ENCODE results near the gene SIN3B. TPM values are rescaled to one million over a fixed set of nuclear protein-coding genes. Genes with fewer than 3 reads are reported as not detected.

SIN3B gene
- total RNA-seq, 1 donor from 2014 or later: 17.7 TPM

GRCh38 chr19:16824658-16825311, 4.4 kb upstream of the SIN3B start:
- H3K27ac ChIP-seq (ENCODE audit: low read depth, low read length): peak overlapping the region; percentile 45
- no peaks in the 10 kb centered on the region for H3K36me3 ChIP-seq (ENCODE audit: control insufficient read depth in 3 of 3, insufficient read depth in 3 of 3, low read length in 3 of 3)
- no peaks in the 10 kb centered on the region for H3K27me3 ChIP-seq (ENCODE audit: control insufficient read depth in 3 of 3, insufficient read depth in 3 of 3, low read length in 3 of 3)
- H3K4me1 ChIP-seq (ENCODE audit: control insufficient read depth in 3 of 3, insufficient read depth in 3 of 3, low read length in 3 of 3): peaks cover 12 to 16% (median 12%) of the 10 kb centered on the region in 3 donors
- peak overlapping the region; percentile 34 to 77 (median 63) for H3K9ac ChIP-seq (ENCODE audit: low read depth in 1 of 3, low read length in 3 of 3)
- H3K9me3 ChIP-seq (ENCODE audit: control insufficient read depth in 3 of 3, low read length in 3 of 3): no peaks in the 10 kb centered on the region
- H3K4me3 ChIP-seq (ENCODE audit: low read length in 3 of 3): peak overlapping the region; percentile 73 to 82 (median 77)

- Histone ChIP-seq H3K9me3 (ENCODE audit: control insufficient read depth in 3 of 3, low read length in 3 of 3) (no peaks in the 10 kb centered on the region), H3K4me1 (ENCODE audit: control insufficient read depth in 3 of 3, insufficient read depth in 3 of 3, low read length in 3 of 3) (peaks cover 15 to 21% (median 17%) of the 10 kb centered on the region in 3 donors), H3K9ac (ENCODE audit: low read depth in 1 of 3, low read length in 3 of 3) (peak overlapping the region; percentile 34 to 77 (median 63)), H3K36me3 (ENCODE audit: control insufficient read depth in 3 of 3, insufficient read depth in 3 of 3, low read length in 3 of 3) (no peaks in the 10 kb centered on the region), H3K27me3 (ENCODE audit: control insufficient read depth in 3 of 3, insufficient read depth in 3 of 3, low read length in 3 of 3) (no peaks in the 10 kb centered on the region), H3K4me3 (ENCODE audit: low read length in 3 of 3) (peak overlapping the region; percentile 73 to 82 (median 77)), H3K27ac (ENCODE audit: low read depth, low read length) (peak overlapping the region; percentile 45)
Observed at GRCh38 chr19:16825312-16826052, 3.7 kb upstream of the SIN3B start.

DNA sequence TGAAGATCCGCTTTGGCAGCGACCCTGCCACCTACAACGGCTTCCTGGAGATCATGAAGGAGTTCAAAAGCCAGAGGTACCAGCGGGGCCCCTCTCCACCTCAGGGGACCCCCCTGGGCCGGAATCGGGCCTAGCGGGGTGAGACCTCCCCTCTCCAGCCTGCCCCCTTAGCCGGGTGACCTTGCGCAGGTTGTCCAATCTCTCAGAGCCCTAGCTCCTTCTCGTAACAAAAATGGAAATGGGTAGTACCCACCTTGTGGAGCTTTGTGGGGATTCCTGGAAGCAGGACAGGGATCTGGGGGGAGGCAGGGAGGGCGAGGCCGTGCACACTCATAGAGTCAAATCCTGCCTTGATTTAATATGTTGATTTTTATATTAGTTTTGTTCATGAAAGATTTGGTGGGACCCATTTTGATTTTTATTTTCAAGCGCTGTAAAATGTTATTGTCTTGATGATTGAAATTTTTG, 658 bp downstream of the SIN3B start:
- Histone ChIP-seq H3K27me3 (ENCODE audit: control insufficient read depth in 3 of 3, insufficient read depth in 3 of 3, low read length in 3 of 3) (no peaks in the 10 kb centered on the region), H3K27ac (ENCODE audit: low read depth, low read length) (peak overlapping the region; percentile 76), H3K9me3 (ENCODE audit: control insufficient read depth in 3 of 3, low read length in 3 of 3) (no peaks in the 10 kb centered on the region), H3K36me3 (ENCODE audit: control insufficient read depth in 3 of 3, insufficient read depth in 3 of 3, low read length in 3 of 3) (peaks cover 23 to 35% (median 27%) of the 10 kb centered on the region in 3 donors), H3K9ac (ENCODE audit: low read depth in 1 of 3, low read length in 3 of 3) (peak overlapping the region; percentile 76 to 90 (median 86)), H3K4me1 (ENCODE audit: control insufficient read depth in 3 of 3, insufficient read depth in 3 of 3, low read length in 3 of 3) (peaks cover 16 to 24% (median 17%) of the 10 kb centered on the region in 3 donors), H3K4me3 (ENCODE audit: low read length in 3 of 3) (peak overlapping the region; percentile 80 to 84 (median 81))

- Histone ChIP-seq H3K4me3 (ENCODE audit: low read length in 3 of 3) (peak overlapping the region in 1 of 3 donors; percentile 84), H3K27ac (ENCODE audit: low read depth, low read length) (no peak overlapping the region), H3K36me3 (ENCODE audit: control insufficient read depth in 3 of 3, insufficient read depth in 3 of 3, low read length in 3 of 3) (peaks cover 25 to 38% (median 29%) of the 10 kb centered on the region in 3 donors)
Observed at GRCh38 chr19:16830679-16831078, 1.5 kb downstream of the SIN3B start.

DNA sequence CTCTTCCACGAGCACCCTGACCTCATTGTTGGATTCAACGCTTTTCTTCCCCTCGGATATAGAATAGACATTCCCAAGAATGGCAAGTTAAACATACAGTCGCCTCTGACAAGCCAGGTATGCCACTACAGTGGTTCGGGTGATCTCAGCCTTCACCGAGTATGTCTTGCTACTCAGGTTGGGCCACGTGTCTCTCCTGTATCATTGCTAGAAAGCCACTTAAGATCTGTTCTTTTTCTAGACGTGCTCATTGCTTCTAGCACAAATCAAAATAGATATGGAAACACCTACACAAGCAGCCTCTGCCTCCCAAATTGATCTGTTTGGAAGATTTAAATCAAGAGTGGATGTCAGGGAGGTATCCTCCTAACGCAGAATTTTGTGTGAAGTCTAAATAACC, 2.3 kb downstream of the SIN3B start:
- Histone ChIP-seq H3K4me3 (ENCODE audit: low read length in 3 of 3) (no peak overlapping the region), H3K4me1 (ENCODE audit: control insufficient read depth in 3 of 3, insufficient read depth in 3 of 3, low read length in 3 of 3) (peaks cover 5 to 13% (median 6%) of the 10 kb centered on the region in 3 donors), H3K9me3 (ENCODE audit: control insufficient read depth in 3 of 3, low read length in 3 of 3) (no peaks in the 10 kb centered on the region), H3K27me3 (ENCODE audit: control insufficient read depth in 3 of 3, insufficient read depth in 3 of 3, low read length in 3 of 3) (no peaks in the 10 kb centered on the region), H3K27ac (ENCODE audit: low read depth, low read length) (no peak overlapping the region), H3K9ac (ENCODE audit: low read depth in 1 of 3, low read length in 3 of 3) (no peak overlapping the region), H3K36me3 (ENCODE audit: control insufficient read depth in 3 of 3, insufficient read depth in 3 of 3, low read length in 3 of 3) (peaks cover 33 to 45% (median 37%) of the 10 kb centered on the region in 3 donors)

More at GRCh38 chr19:16830679-16831078, 1.5 kb downstream of the SIN3B start:
- H3K4me1 ChIP-seq (ENCODE audit: control insufficient read depth in 3 of 3, insufficient read depth in 3 of 3, low read length in 3 of 3): peaks cover 9 to 18% (median 10%) of the 10 kb centered on the region in 3 donors
- H3K9me3 ChIP-seq (ENCODE audit: control insufficient read depth in 3 of 3, low read length in 3 of 3): no peaks in the 10 kb centered on the region
- H3K9ac ChIP-seq (ENCODE audit: low read depth in 1 of 3, low read length in 3 of 3): no peak overlapping the region
- no peaks in the 10 kb centered on the region for H3K27me3 ChIP-seq (ENCODE audit: control insufficient read depth in 3 of 3, insufficient read depth in 3 of 3, low read length in 3 of 3)

GRCh38 chr19:16834747-16835146, 5.5 kb downstream of the SIN3B start:
- H3K9me3 ChIP-seq (ENCODE audit: control insufficient read depth in 3 of 3, low read length in 3 of 3): no peaks in the 10 kb centered on the region
- no peak overlapping the region for H3K4me3 ChIP-seq (ENCODE audit: low read length in 3 of 3)
- H3K27ac ChIP-seq (ENCODE audit: low read depth, low read length): no peak overlapping the region
- peaks cover 5 to 12% (median 5%) of the 10 kb centered on the region in 3 donors for H3K4me1 ChIP-seq (ENCODE audit: control insufficient read depth in 3 of 3, insufficient read depth in 3 of 3, low read length in 3 of 3)
- H3K36me3 ChIP-seq (ENCODE audit: control insufficient read depth in 3 of 3, insufficient read depth in 3 of 3, low read length in 3 of 3): peaks cover 48 to 59% (median 58%) of the 10 kb centered on the region in 3 donors
- H3K27me3 ChIP-seq (ENCODE audit: control insufficient read depth in 3 of 3, insufficient read depth in 3 of 3, low read length in 3 of 3): no peaks in the 10 kb centered on the region
- no peak overlapping the region for H3K9ac ChIP-seq (ENCODE audit: low read depth in 1 of 3, low read length in 3 of 3)

DNA sequence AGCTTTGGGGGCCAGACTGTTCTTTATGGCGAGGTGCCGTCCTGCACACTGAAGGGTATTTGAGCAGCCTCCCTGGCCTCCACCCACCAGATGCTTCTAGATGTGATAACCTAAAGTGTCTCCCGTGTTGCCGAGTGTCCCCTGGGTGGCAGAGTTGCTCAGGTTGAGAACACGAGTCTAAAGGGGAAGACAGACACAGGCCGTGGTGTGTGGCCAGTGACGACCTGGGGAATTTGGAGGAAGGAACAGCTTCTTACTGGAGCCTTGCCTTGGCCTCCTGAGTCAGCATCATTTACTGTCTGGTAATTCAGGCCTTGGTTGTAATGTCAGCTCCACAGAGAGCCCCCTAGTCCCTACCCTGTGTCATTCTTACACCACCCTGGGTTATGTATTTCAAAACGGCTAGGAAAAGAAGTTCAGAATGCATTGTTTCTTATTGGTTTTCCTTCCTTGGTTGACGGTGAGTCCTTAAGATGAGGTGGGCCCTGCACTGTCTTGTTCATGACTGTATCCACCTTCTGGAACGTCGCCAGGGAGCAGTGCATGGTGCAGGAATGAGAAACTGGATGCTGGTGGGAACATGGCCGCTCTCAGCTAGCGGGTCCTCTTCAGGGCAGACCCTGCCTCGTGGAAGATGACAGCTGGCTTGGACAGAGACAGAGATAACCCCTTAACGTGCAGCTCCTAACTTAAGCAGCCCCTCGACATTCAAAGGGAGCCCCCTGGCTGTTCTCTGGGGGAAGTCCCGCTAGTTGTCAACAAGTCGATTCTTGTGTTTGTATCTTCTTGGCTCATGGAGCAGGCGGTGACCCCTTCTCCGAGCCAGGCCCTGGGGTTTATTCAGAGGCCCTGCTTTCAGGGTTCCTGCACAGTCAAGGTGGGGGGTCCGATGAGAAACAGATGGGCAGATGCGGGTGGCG, 7.2 kb downstream of the SIN3B start:
- no peaks in the 10 kb centered on the region for H3K9me3 ChIP-seq (ENCODE audit: control insufficient read depth in 3 of 3, low read length in 3 of 3)
- H3K27ac ChIP-seq (ENCODE audit: low read depth, low read length): no peak overlapping the region
- H3K36me3 ChIP-seq (ENCODE audit: control insufficient read depth in 3 of 3, insufficient read depth in 3 of 3, low read length in 3 of 3): peaks cover 62 to 68% (median 62%) of the 10 kb centered on the region in 3 donors
- no peak overlapping the region for H3K4me3 ChIP-seq (ENCODE audit: low read length in 3 of 3)
- no peaks in the 10 kb centered on the region for H3K27me3 ChIP-seq (ENCODE audit: control insufficient read depth in 3 of 3, insufficient read depth in 3 of 3, low read length in 3 of 3)
- H3K4me1 ChIP-seq (ENCODE audit: control insufficient read depth in 3 of 3, insufficient read depth in 3 of 3, low read length in 3 of 3): peaks cover 0 to 3% (median 0%) of the 10 kb centered on the region in 3 donors
- H3K9ac ChIP-seq (ENCODE audit: low read depth in 1 of 3, low read length in 3 of 3): no peak overlapping the region

DNA sequence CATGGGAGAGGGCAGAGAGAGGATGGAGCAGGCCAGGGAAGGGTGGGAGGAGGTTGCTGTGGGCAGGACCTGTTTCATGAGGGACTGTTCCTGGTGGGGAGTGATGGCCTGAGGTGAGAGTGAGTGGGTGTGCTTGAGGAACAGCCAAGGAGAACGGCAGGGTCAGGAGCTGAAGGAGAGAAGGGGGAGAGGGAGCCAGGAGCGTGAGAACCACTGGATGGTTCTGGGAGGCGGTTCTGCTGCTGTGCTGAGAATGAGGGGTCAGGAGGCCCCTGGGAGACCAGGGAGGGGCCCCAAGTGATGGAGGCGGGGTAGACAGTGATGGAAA, 7.8 kb downstream of the SIN3B start:
- Histone ChIP-seq H3K36me3 (ENCODE audit: control insufficient read depth in 3 of 3, insufficient read depth in 3 of 3, low read length in 3 of 3) (peaks cover 56 to 65% (median 60%) of the 10 kb centered on the region in 3 donors), H3K9ac (ENCODE audit: low read depth in 1 of 3, low read length in 3 of 3) (no peak overlapping the region), H3K4me3 (ENCODE audit: low read length in 3 of 3) (no peak overlapping the region), H3K27me3 (ENCODE audit: control insufficient read depth in 3 of 3, insufficient read depth in 3 of 3, low read length in 3 of 3) (no peaks in the 10 kb centered on the region), H3K27ac (ENCODE audit: low read depth, low read length) (no peak overlapping the region), H3K9me3 (ENCODE audit: control insufficient read depth in 3 of 3, low read length in 3 of 3) (no peaks in the 10 kb centered on the region), H3K4me1 (ENCODE audit: control insufficient read depth in 3 of 3, insufficient read depth in 3 of 3, low read length in 3 of 3) (peaks cover 0 to 3% (median 0%) of the 10 kb centered on the region in 3 donors)

DNA sequence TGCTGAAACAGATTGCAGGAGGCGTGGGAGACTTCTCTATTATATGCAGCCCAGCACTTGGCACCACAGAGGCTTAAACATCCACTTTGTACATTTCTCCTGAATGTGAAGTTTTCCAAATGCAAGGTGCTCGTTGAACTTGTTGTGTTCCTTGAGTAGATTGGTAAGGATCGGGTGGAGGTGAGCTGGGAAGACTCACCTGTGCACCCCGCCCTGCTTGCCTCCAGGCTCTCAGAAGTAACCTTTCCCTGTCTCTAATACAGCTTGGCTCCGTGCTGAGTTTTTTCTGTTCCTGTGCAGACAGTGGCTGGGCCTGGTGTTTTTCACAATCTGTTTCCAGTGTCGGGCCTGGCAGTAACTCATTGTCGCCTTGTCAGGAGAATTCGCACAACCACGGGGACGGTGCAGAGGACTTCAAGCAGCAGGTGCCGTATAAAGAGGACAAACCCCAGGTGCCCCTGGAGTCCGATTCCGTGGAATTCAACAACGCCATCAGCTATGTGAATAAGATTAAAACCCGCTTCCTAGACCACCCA, 12.3 kb downstream of the SIN3B start:
- Histone ChIP-seq H3K9me3 (ENCODE audit: control insufficient read depth in 3 of 3, low read length in 3 of 3) (no peaks in the 10 kb centered on the region), H3K9ac (ENCODE audit: low read depth in 1 of 3, low read length in 3 of 3) (no peak overlapping the region), H3K36me3 (ENCODE audit: control insufficient read depth in 3 of 3, insufficient read depth in 3 of 3, low read length in 3 of 3) (peaks cover 49 to 60% (median 57%) of the 10 kb centered on the region in 3 donors)

More for the DNA sequence above, 12.3 kb downstream of the SIN3B start:
- H3K4me1 ChIP-seq (ENCODE audit: control insufficient read depth in 3 of 3, insufficient read depth in 3 of 3, low read length in 3 of 3): peaks cover 0 to 2% (median 0%) of the 10 kb centered on the region in 3 donors
- H3K27me3 ChIP-seq (ENCODE audit: control insufficient read depth in 3 of 3, insufficient read depth in 3 of 3, low read length in 3 of 3): no peaks in the 10 kb centered on the region
- H3K4me3 ChIP-seq (ENCODE audit: low read length in 3 of 3): no peak overlapping the region
- no peak overlapping the region for H3K27ac ChIP-seq (ENCODE audit: low read depth, low read length)
